22Rv1 (cell line): ENCODE data around the gene OR51D1.

Source experiments
- CTCF ChIP-seq: fragments of 450-650 bp; IDR thresholded peaks from 2 replicates; pipeline ENCODE4 v1.5.1; 2017; ENCODE audit warnings: mild to moderate bottlenecking
- ZFX ChIP-seq: fragments of 450-650 bp; IDR thresholded peaks from 2 replicates; pipeline ENCODE4 v1.6.1; 2017; ENCODE audit warnings: antibody characterized with exemption, borderline replicate concordance

GRCh38 chr11:4680341-4680740 lies 43.1 kb downstream of the OR51D1 start:
- TF ChIP-seq CTCF (no peak), ZFX (no peak)
